GM12865 (cell line): ENCODE results near the gene CLNK.
A peak's percentile ranks its signal among the peaks of the same experiment; 100 is the strongest.

Experiments
- DNase-seq: peaks from one replicate; pipeline ENCODE4 v3.0.0; 2010; ENCODE audit warnings: low read depth
- H3K4me3 ChIP-seq: 2 replicates; pipeline ENCODE4 v1.5.1; 2011; ENCODE audit warnings: mild to moderate bottlenecking, low read depth, low read length, control low read depth
- TF ChIP-seq, protein P1 (sequence below): IDR thresholded peaks from 2 replicates; pipeline ENCODE4 v1.5.1; 2011; ENCODE audit warnings: low read length, control low read depth, low read depth, inconsistent platforms; ENCODE audit not compliant: insufficient read depth; ENCODE audit errors: missing control alignments

CLNK gene

DNA sequence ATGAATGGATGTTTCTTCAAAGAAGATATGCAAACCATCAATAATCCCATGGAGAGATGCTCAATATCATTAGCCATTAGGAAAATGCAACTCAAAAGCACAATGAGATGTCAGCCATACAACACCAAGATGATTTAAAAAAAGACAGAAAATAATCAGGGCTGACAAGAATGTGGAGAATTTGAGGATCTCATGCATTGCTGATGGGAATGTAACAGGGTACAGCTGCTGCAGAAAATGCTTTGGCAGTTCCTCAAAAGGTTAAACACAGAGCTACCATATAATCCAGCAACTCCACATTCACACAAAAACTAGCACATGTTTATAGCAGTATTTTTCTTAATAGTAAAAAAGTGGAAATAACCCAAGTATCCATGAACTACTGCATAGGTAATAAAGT lies 116.8 kb downstream of the CLNK start:
- no peak for DNase-seq
- H3K4me3 ChIP-seq: no peak overlapping the region

DNA sequence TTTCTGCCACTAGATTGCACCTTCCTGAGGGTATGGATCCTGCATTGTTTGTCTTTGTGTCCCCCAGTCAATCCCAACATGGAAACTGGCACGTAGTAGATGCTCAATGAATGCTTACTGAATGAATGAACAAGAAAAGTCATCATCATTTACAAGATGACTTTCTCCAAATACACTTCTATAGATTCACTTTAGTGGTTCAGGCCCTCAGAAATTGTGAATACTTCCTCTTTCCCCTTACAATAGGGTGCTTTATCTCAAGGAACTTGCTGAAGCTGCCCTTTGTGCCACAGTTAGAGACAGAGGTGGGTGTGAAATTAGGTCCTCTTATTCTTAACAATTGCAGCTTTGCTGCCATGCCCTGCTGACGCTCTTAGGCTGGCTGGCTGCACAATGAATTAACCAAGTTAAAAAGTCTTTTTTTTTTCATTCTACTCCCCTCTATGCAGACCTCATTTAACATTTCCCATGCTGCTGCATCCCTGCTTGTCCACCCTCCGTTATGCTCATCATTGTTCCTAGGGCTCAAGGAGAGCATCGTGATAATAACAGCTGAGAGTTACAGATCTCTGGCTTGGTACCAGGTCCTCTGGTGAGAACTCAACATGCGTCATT lies 119.3 kb downstream of the CLNK start:
- no peak overlapping the region for H3K4me3 ChIP-seq
- TF ChIP-seq, protein P1, sequence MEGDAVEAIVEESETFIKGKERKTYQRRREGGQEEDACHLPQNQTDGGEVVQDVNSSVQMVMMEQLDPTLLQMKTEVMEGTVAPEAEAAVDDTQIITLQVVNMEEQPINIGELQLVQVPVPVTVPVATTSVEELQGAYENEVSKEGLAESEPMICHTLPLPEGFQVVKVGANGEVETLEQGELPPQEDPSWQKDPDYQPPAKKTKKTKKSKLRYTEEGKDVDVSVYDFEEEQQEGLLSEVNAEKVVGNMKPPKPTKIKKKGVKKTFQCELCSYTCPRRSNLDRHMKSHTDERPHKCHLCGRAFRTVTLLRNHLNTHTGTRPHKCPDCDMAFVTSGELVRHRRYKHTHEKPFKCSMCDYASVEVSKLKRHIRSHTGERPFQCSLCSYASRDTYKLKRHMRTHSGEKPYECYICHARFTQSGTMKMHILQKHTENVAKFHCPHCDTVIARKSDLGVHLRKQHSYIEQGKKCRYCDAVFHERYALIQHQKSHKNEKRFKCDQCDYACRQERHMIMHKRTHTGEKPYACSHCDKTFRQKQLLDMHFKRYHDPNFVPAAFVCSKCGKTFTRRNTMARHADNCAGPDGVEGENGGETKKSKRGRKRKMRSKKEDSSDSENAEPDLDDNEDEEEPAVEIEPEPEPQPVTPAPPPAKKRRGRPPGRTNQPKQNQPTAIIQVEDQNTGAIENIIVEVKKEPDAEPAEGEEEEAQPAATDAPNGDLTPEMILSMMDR: no peak
- no peak for DNase-seq

More for the DNA sequence above, 116.8 kb downstream of the CLNK start:
- TF ChIP-seq, protein P1: no peak

DNA sequence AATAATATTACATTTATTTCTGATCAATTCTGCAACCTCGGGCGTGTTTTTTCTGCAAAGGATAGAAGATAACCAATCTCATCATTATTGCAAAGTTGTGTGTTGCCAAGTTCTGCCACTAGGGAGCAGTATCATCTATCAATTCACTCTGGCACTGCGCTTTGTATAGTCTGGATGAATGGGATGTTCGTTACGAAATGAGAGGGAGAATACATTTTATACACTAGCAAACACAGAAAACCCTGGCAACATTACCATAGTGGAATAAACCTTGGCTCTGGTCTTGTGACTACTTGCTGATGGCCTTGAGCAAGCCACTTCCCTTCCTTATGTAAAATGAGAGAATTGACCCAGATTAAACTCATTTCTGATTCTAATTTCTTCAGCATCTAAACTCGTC lies 129.9 kb downstream of the CLNK start:
- TF ChIP-seq, protein P1: peak; percentile 78
- DNase-seq: peak; percentile 62
- no peak overlapping the region for H3K4me3 ChIP-seq

DNA sequence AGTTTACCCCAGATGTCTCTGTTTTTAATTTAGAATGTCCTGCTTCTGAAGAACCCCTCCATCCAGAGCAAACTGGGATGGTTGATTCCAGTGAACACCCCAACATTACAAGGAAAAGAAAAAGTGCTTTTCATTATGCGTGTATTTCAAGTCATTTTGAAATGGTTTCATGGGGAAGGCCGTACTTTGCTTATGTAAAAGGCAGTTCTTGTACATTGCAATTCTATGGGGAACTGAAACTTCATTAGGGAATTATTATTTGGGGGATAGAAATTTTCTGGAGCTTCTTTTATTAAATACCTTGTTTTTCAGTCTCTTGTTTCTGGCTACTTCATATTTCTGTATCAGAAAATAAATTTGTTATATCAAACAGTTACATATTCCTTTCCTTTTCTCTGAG lies 130.4 kb downstream of the CLNK start:
- no peak for DNase-seq
- TF ChIP-seq, protein P1: no peak

DNA sequence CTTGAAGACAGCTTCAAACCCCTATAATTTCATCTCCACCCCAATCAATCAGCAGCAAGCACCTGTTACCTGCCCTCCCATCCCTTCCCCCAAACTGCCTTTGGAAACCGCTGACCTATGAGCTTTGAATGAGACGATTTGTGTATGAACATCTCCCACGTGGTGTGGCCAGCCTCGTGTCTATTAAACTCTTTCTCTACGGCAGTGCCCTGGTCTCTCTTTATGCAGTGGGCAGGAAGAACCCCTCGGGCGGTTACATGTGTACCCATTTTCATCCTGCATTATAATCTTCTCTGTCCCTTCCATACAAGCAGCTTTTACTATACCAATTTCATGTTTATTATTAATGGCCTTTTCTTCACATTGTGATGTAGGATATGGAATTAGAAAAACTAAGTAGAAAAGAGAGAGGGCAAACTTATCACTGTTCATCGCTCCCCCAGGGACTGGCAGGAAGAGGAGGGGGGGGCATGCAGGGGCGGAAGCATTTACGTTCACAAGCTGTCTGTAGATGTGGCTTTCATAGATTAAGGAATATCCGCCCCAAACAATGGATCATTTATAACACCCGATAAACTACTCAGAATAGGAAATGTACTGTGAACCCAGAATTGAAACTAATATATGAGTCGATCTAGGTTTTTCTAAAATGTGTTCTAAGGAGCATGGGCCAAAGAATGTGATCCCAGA lies 131.8 kb downstream of the CLNK start:
- no peak overlapping the region for H3K4me3 ChIP-seq
- TF ChIP-seq, protein P1: no peak
- no peak for DNase-seq

More for the DNA sequence above, 130.4 kb downstream of the CLNK start:
- no peak overlapping the region for H3K4me3 ChIP-seq

DNA sequence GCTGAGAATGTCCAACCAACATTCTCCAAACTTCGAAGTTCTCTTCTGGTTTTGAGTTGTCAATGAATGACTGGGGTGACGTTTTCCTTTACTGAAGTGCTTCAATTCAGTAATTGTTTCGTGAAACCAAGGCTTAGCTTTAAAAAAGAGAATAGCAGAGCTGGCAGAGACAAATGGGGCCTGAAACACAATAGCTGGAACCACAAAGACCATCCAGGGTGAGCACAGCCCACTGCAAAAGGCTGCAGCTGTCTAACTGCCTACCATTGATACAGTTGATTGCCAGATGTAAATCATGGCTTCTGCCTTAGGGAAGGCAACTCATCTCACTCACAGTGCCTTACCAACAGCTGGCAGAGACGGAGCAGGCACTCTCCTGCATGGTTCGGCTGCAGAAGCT lies 148.7 kb downstream of the CLNK start:
- DNase-seq: peak; percentile 33
- TF ChIP-seq, protein P1: no peak
- no peak overlapping the region for H3K4me3 ChIP-seq
